OCI-LY7 (cell line): ENCODE results near the gene PVALEF. TPM values are rescaled to one million over a fixed set of nuclear protein-coding genes. Genes with fewer than 3 reads are reported as not detected.
"Not testable (repeated sequence)": the region's sequence is repeated elsewhere in the genome, so short reads cannot be mapped to it uniquely, and the experiment has no call there.

Source experiments
- BruUV-seq: library from RNA; stranded (reverse); fragments of 400-500 nt; replicated peaks from 2 replicates; lab custom pipeline; 2021; lab: Mats Ljungman, UMichigan
- CTCF ChIA-PET: fragments of 300-600 bp; sonication (Branson Sonifier 250); formaldehyde crosslinking; loops from one replicate; lab custom pipeline; 2022; ENCODE audit warnings: antibody characterized with exemption; ENCODE audit not compliant: unreplicated experiment; lab: Charles Lee
- POLR2A ChIA-PET: fragments of 300-600 bp; sonication (Branson Sonifier 250); formaldehyde crosslinking; loops from one replicate; lab custom pipeline; 2022; ENCODE audit warnings: antibody characterized with exemption; lab: Charles Lee
- DNase-seq: peaks from one replicate; pipeline ENCODE4 v3.0.0-alpha.2; 2015; ENCODE audit warnings: low spot score
- H2AFZ ChIP-seq: fragments of 200-600 bp; sonication (generic), shearing (Covaris generic); 2 replicates; pipeline ENCODE4 v1.6.1; 2014; ENCODE audit warnings: mild to moderate bottlenecking, antibody characterized with exemption, low read length, moderate library complexity
- H3K27ac ChIP-seq: fragments of 200-600 bp; sonication (generic); 2 replicates; pipeline ENCODE4 v1.5.1; 2014; ENCODE audit warnings: mixed run types, low read depth, mild to moderate bottlenecking, moderate library complexity, low read length, inconsistent platforms; ENCODE audit not compliant: poor library complexity, severe bottlenecking
- H3K36me3 ChIP-seq: fragments of 200-600 bp; sonication (generic); 2 replicates; pipeline ENCODE4 v1.6.1; 2014; ENCODE audit warnings: mild to moderate bottlenecking, antibody characterized with exemption, low read length, moderate library complexity, mixed read lengths; ENCODE audit not compliant: insufficient read depth
- H3K4me1 ChIP-seq: fragments of 200-600 bp; sonication (generic); 2 replicates; pipeline ENCODE4 v1.5.1; 2014; ENCODE audit warnings: mild to moderate bottlenecking, low read length; ENCODE audit not compliant: insufficient read depth, poor library complexity, severe bottlenecking
- H3K4me2 ChIP-seq: fragments of 200-600 bp; sonication (generic); 2 replicates; pipeline ENCODE4 v1.6.1; 2014; ENCODE audit warnings: mild to moderate bottlenecking, low read length
- H3K4me3 ChIP-seq: fragments of 200-600 bp; sonication (generic); 2 replicates; pipeline ENCODE4 v1.5.1; 2014; ENCODE audit warnings: mild to moderate bottlenecking, low read depth, low read length; ENCODE audit not compliant: poor library complexity, severe bottlenecking
- H3K79me2 ChIP-seq: fragments of 200-600 bp; sonication (generic); 2 replicates; pipeline ENCODE4 v1.6.1; 2016; ENCODE audit warnings: low read depth, mild to moderate bottlenecking, low read length, moderate library complexity, mixed read lengths; ENCODE audit not compliant: insufficient read depth
- H3K9me2 ChIP-seq: fragments of 200-600 bp; sonication (generic); 2 replicates; pipeline ENCODE4 v1.6.1; 2016; ENCODE audit warnings: mild to moderate bottlenecking, low read length, mixed read lengths; ENCODE audit not compliant: insufficient read depth
- H3K9me3 ChIP-seq: fragments of 200-600 bp; sonication (generic); 2 replicates; pipeline ENCODE4 v1.6.1; 2014; ENCODE audit warnings: mild to moderate bottlenecking, mixed run types, low read length, mixed read lengths
- H4K20me1 ChIP-seq: fragments of 200-600 bp; sonication (generic); 2 replicates; pipeline ENCODE4 v1.6.1; 2014; ENCODE audit warnings: mild to moderate bottlenecking, antibody characterized with exemption, low read length, moderate library complexity, mixed read lengths; ENCODE audit not compliant: insufficient read depth
- CTCF ChIP-seq: fragments of 200-600 bp; sonication (generic); conservative IDR thresholded peaks from 2 replicates; pipeline ENCODE4 v1.5.1; 2014; ENCODE audit warnings: mild to moderate bottlenecking, antibody characterized with exemption, low read length, moderate library complexity, mixed read lengths
- EZH2phosphoT487 ChIP-seq: fragments of 200-600 bp; sonication (generic); IDR thresholded peaks from 2 replicates; pipeline ENCODE4 v1.6.1; 2018; ENCODE audit warnings: low read depth, borderline replicate concordance, mild to moderate bottlenecking, mixed run types, antibody characterized with exemption, low read length, moderate library complexity, mixed read lengths
- intact Hi-C: fragments of 100-400 bp; cut with micrococcal nuclease; formaldehyde crosslinking; loops from one replicate; pipeline ENCODE4 v1.10.0; 2022; ENCODE audit not compliant: unreplicated experiment
- total RNA-seq, 2 experiments: library from RNA; depleted of rRNA in 1 of 2; stranded (reverse); fragments of >200 nt in 1 of 2; shearing (Covaris generic) in 1 of 2; gene quantifications; 2 replicates each; pipeline ENCODE4 v1.2.3, GENCODE V29; 2014 to 2022

PVALEF gene
- total RNA-seq, 2 experiments from 2014 or later = not detected

- Histone ChIP-seq H3K9me3 (no peaks in the 10 kb centered on the region), H3K4me2 (no peak overlapping the region), H4K20me1 (no peaks in the 10 kb centered on the region), H3K4me1 (no peaks in the 10 kb centered on the region), H3K79me2 (no peaks in the 10 kb centered on the region), H3K4me3 (no peak overlapping the region), H3K27ac (no peak overlapping the region), H3K9me2 (no peaks in the 10 kb centered on the region), H2AFZ (no peak overlapping the region), H3K36me3 (no peaks in the 10 kb centered on the region)
- BruUV-seq = no TSS peak
- DNase-seq = no peak
- intact Hi-C loops = loop anchor here (5.0 kb wide), 1 partner anchor 338 kb away; no protein-coding TSS in a partner anchor
- CTCF ChIA-PET = interaction anchor here (0.6 kb wide), 1 partner anchor 370 kb away, joined by 3 read pairs; no protein-coding TSS in a partner anchor
- POLR2A ChIA-PET = no interaction called here
- TF ChIP-seq EZH2phosphoT487 = no peak
- TF ChIP-seq CTCF = no peak
These were observed 21.4 kb upstream of the PVALEF start for GRCh38 chr17:81143717-81144422.

GRCh38 chr17:81144423-81144781 lies 20.9 kb upstream of the PVALEF start:
- intact Hi-C loops = loop anchor here (5.0 kb wide), 1 partner anchor 338 kb away; no protein-coding TSS in a partner anchor

GRCh38 chr17:81146208-81146607 lies 19.1 kb upstream of the PVALEF start:
- CTCF ChIA-PET, H3K9me3 ChIP-seq, H3K27ac ChIP-seq, H3K4me1 ChIP-seq, DNase-seq, BruUV-seq, H3K79me2 ChIP-seq, H3K36me3 ChIP-seq, H2AFZ ChIP-seq, H3K4me3 ChIP-seq, H3K4me2 ChIP-seq, H3K9me2 ChIP-seq, intact Hi-C loops, H4K20me1 ChIP-seq: not testable (repeated sequence)
- POLR2A ChIA-PET = interaction anchor here (0.6 to 0.7 kb wide), 3 partner anchors 8 to 462 kb away, joined by 5 to 8 read pairs (median 5); no protein-coding TSS in a partner anchor

More at GRCh38 chr17:81144423-81144781, 20.9 kb upstream of the PVALEF start:
- no peak overlapping the region for H3K27ac ChIP-seq
- no peaks in the 10 kb centered on the region for H3K9me3 ChIP-seq
- no peaks in the 10 kb centered on the region for H3K9me2 ChIP-seq
- TF ChIP-seq EZH2phosphoT487 (no peak), CTCF (no peak)
- no TSS peak for BruUV-seq
- H3K4me2 ChIP-seq = no peak overlapping the region
- no peaks in the 10 kb centered on the region for H3K79me2 ChIP-seq
- ChIA-PET CTCF (no interaction called here), POLR2A (no interaction called here)
- no peak overlapping the region for H3K4me3 ChIP-seq
- DNase-seq = no peak
- H4K20me1 ChIP-seq = no peaks in the 10 kb centered on the region
- H3K4me1 ChIP-seq = no peaks in the 10 kb centered on the region
- H2AFZ ChIP-seq = no peak overlapping the region
- no peaks in the 10 kb centered on the region for H3K36me3 ChIP-seq
